H1 (cell line): ENCODE data around the gene GRID1. TPM values are rescaled to one million over a fixed set of nuclear protein-coding genes. Genes with fewer than 3 reads are reported as not detected.

Experiments used
- CTCF ChIA-PET: fragments of 300-600 bp; sonication (Branson Sonifier 250); formaldehyde crosslinking; loops from one replicate; lab custom pipeline; 2021; ENCODE audit not compliant: partially characterized antibody; lab: Charles Lee
- POLR2A ChIA-PET: fragments of 300-600 bp; sonication (Branson Sonifier 250); formaldehyde crosslinking; loops from one replicate; lab custom pipeline; 2021; ENCODE audit warnings: inconsistent platforms; ENCODE audit not compliant: partially characterized antibody; lab: Charles Lee
- DNase-seq, 2 experiments: peaks; one replicate each; pipeline versions ENCODE4 v3.0.0 to v3.0.0-alpha.2; 2010 to 2022; ENCODE audit warnings: low spot score in 2 of 2, low read depth in 1 of 2, mixed read lengths in 1 of 2
- FAIRE-seq: peaks from 2 replicates; lab custom pipeline; 2011; peaks lifted over from hg19 to GRCh38; lab: Jason Lieb, UNC
- H2AFZ ChIP-seq: 2 replicates; pipeline ENCODE4 v1.8.1; 2012; ENCODE audit warnings: low read length, inconsistent platforms
- H2AK5ac ChIP-seq: 2 replicates; pipeline ENCODE4 v1.6.1; 2013; ENCODE audit warnings: low read depth, low read length
- H2BK120ac ChIP-seq: replicated peaks from 2 replicates; pipeline ENCODE3; 2013; ENCODE audit warnings: low read depth, low read length, inconsistent platforms
- H2BK12ac ChIP-seq: 2 replicates; pipeline ENCODE4 v1.6.1; 2013; ENCODE audit warnings: low read depth, low read length
- H2BK15ac ChIP-seq: 2 replicates; pipeline ENCODE4 v1.6.1; 2013; ENCODE audit warnings: low read length
- H2BK20ac ChIP-seq: 2 replicates; pipeline ENCODE4 v1.6.1; 2013; ENCODE audit warnings: low read length
- H2BK5ac ChIP-seq: 2 replicates; pipeline ENCODE4 v1.6.1; 2013; ENCODE audit warnings: low read depth, low read length
- H3K14ac ChIP-seq: 2 replicates; pipeline ENCODE4 v1.6.1; 2013; ENCODE audit warnings: inconsistent platforms; ENCODE audit not compliant: insufficient read length
- H3K18ac ChIP-seq: 2 replicates; pipeline ENCODE4 v1.6.1; 2013; ENCODE audit warnings: low read length; ENCODE audit errors: extremely low read depth
- H3K23ac ChIP-seq: 2 replicates; pipeline ENCODE4 v1.6.1; 2013; ENCODE audit warnings: inconsistent platforms; ENCODE audit not compliant: insufficient read length
- H3K23me2 ChIP-seq: 2 replicates; pipeline ENCODE4 v1.6.1; 2013; ENCODE audit warnings: low read depth, low read length
- H3K27ac ChIP-seq: 2 replicates; pipeline ENCODE4 v1.6.1; 2011; ENCODE audit warnings: low read depth, low read length, inconsistent platforms
- H3K27me3 ChIP-seq, 4 experiments: replicated peaks in 1 of 4; 1 replicate in 1 of 4; 2 replicates in 3 of 4; pipeline versions ENCODE4 v1.6.1 to v1.8.1; 2011 to 2013; ENCODE audit warnings: low read length in 3 of 4, mild to moderate bottlenecking in 3 of 4, inconsistent platforms in 2 of 4, mixed read lengths in 2 of 4, moderate library complexity in 1 of 4; ENCODE audit not compliant: control insufficient read depth in 3 of 4, insufficient read depth in 3 of 4; ENCODE audit errors: extremely low read depth in 1 of 4
- H3K36me3 ChIP-seq, 4 experiments: 2 replicates each; pipeline versions ENCODE4 v1.6.1 to v1.8.1; 2011 to 2013; ENCODE audit warnings: mild to moderate bottlenecking in 4 of 4, low read length in 3 of 4, moderate library complexity in 2 of 4, control low read depth in 1 of 4, inconsistent platforms in 1 of 4; ENCODE audit not compliant: insufficient read depth in 4 of 4, control insufficient read depth in 2 of 4
- H3K4ac ChIP-seq: replicated peaks from 2 replicates; pipeline ENCODE3; 2013; ENCODE audit warnings: low read length, low read depth, mixed read lengths, inconsistent platforms; ENCODE audit not compliant: insufficient read length
- H3K4me1 ChIP-seq, 4 experiments: replicated peaks in 1 of 4; 1 replicate in 1 of 4; 2 replicates in 3 of 4; pipeline versions ENCODE4 v1.6.1 to v1.8.1; 2011 to 2013; ENCODE audit warnings: low read length in 3 of 4, inconsistent platforms in 2 of 4, mixed read lengths in 1 of 4; ENCODE audit not compliant: insufficient read depth in 4 of 4, control insufficient read depth in 3 of 4
- H3K4me2 ChIP-seq, 2 experiments: 2 replicates each; pipeline versions ENCODE4 v1.6.1 to v1.8.1; 2011 to 2013; ENCODE audit warnings: low read depth in 2 of 2, low read length in 2 of 2, control low read depth in 1 of 2, inconsistent platforms in 1 of 2, mild to moderate bottlenecking in 1 of 2; ENCODE audit not compliant: insufficient read depth in 1 of 2
- H3K4me3 ChIP-seq, 4 experiments: fragments of 200-600, 300-600 bp in 1 of 4; sonication (generic), shearing (Covaris generic), sonication (Bioruptor Twin) in 1 of 4; 2 replicates each; pipeline versions ENCODE4 v1.5.1 to v1.8.1; 2011 to 2016; ENCODE audit warnings: low read length in 4 of 4, low read depth in 3 of 4, control low read depth in 2 of 4, inconsistent platforms in 2 of 4, mild to moderate bottlenecking in 2 of 4, mixed read lengths in 1 of 4, moderate library complexity in 1 of 4; ENCODE audit not compliant: insufficient read depth in 2 of 4; ENCODE audit errors: extremely low read depth in 1 of 4
- H3K56ac ChIP-seq: replicated peaks from 2 replicates; pipeline ENCODE3; 2013; ENCODE audit warnings: low read depth, mild to moderate bottlenecking, mixed read lengths, low read length, inconsistent platforms; ENCODE audit not compliant: insufficient read length
- H3K79me1 ChIP-seq: 2 replicates; pipeline ENCODE4 v1.6.1; 2013; ENCODE audit warnings: low read depth, low read length, control low read depth
- H3K79me2 ChIP-seq, 2 experiments: 2 replicates each; pipeline versions ENCODE4 v1.6.1 to v1.8.1; 2012 to 2013; ENCODE audit warnings: low read length in 2 of 2, mild to moderate bottlenecking in 2 of 2, inconsistent platforms in 1 of 2; ENCODE audit not compliant: insufficient read depth in 2 of 2, control insufficient read depth in 1 of 2
- H3K9ac ChIP-seq, 4 experiments: replicated peaks in 1 of 4; 1 replicate in 1 of 4; 2 replicates in 3 of 4; pipeline versions ENCODE4 v1.6.1 to v1.8.1; 2011 to 2013; ENCODE audit warnings: low read depth in 3 of 4, low read length in 3 of 4, control low read depth in 2 of 4, mild to moderate bottlenecking in 2 of 4, moderate library complexity in 2 of 4, inconsistent platforms in 1 of 4; ENCODE audit errors: extremely low read depth in 1 of 4
- H3K9me3 ChIP-seq, 2 experiments: 2 replicates each; pipeline versions ENCODE4 v1.6.1 to v1.8.1; 2012 to 2013; ENCODE audit warnings: mild to moderate bottlenecking in 2 of 2, moderate library complexity in 2 of 2, control low read depth in 1 of 2, inconsistent platforms in 1 of 2, low read depth in 1 of 2, low read length in 1 of 2, mixed read lengths in 1 of 2; ENCODE audit not compliant: insufficient read depth in 2 of 2
- H4K20me1 ChIP-seq, 2 experiments: replicated peaks in 1 of 2; 2 replicates each; pipeline versions ENCODE3 to v1.8.1; 2011 to 2013; ENCODE audit warnings: inconsistent platforms in 2 of 2, low read length in 2 of 2, mild to moderate bottlenecking in 1 of 2; ENCODE audit not compliant: insufficient read depth in 2 of 2, control insufficient read depth in 1 of 2
- H4K5ac ChIP-seq: 2 replicates; pipeline ENCODE4 v1.6.1; 2013; ENCODE audit warnings: low read length, low read depth, mixed read lengths, inconsistent platforms; ENCODE audit not compliant: insufficient read length
- H4K8ac ChIP-seq: 2 replicates; pipeline ENCODE4 v1.8.0; 2013; ENCODE audit warnings: mild to moderate bottlenecking, moderate library complexity, low read length, inconsistent platforms; ENCODE audit not compliant: insufficient read depth; ENCODE audit errors: extremely low read depth
- H4K91ac ChIP-seq: replicated peaks from 2 replicates; pipeline ENCODE3; 2013; ENCODE audit warnings: low read length, mixed read lengths, inconsistent platforms; ENCODE audit not compliant: insufficient read length
- NANOG ChIP-seq: IDR thresholded peaks from 2 replicates; pipeline ENCODE4 v1.6.1; 2011; ENCODE audit warnings: low read length, low read depth, mild to moderate bottlenecking, inconsistent platforms; ENCODE audit not compliant: insufficient read depth, poor library complexity, severe bottlenecking
- SP4 ChIP-seq: IDR thresholded peaks from 2 replicates; pipeline ENCODE4 v1.6.1; 2012; ENCODE audit warnings: low read length, inconsistent platforms
- WGBS, 2 experiments: shearing (Covaris generic) in 1 of 2; methylation state at CpG; one replicate each; pipeline versions ENCODE4 v1.1.6 to v1.1.7; 2013 to 2015; ENCODE audit warnings: low lambda C conversion rate in 2 of 2, mixed read lengths in 2 of 2, inconsistent platforms in 1 of 2, low coverage in 1 of 2, missing lambda C conversion rate in 1 of 2; ENCODE audit not compliant: insufficient replicate concordance in 2 of 2, insufficient coverage in 1 of 2, insufficient read length in 1 of 2; ENCODE audit errors: extremely low coverage in 1 of 2, missing lambda C conversion rate in 1 of 2; 5-methylcytosine and 5-hydroxymethylcytosine counted together
- polyA plus RNA-seq, 7 experiments: library from polyadenylated mRNA; depleted of rRNA in 3 of 7; stranded (reverse) in 5 of 7; unstranded in 2 of 7; fragments of >200 nt in 5 of 7; fragments of 200-250 nt in 2 of 7; gene quantifications; 1 replicate in 5 of 7; 2 replicates in 1 of 7; 4 replicates in 1 of 7; pipeline versions ENCODE4 v1.2.1 to v1.2.3, GENCODE V29; 2011 to 2013; ENCODE audit warnings: missing spikeins in 2 of 7, mixed read lengths in 2 of 7
- total RNA-seq: library from RNA; stranded (reverse); fragmentation: NEBNext Ultra II Directional; extraction: Animal tissue kit (Norgen Biotek cat#: 25700); gene quantifications from 2 replicates; pipeline ENCODE4 v1.2.1, GENCODE V29; 2021

GRID1 gene
- total and polyA plus RNA-seq, 2 of the 8 experiments (the other 6 are each of a cell fraction or from before 2014, with no cell fraction given): 0.22 to 0.30 TPM

- Histone ChIP-seq H3K18ac (no peak overlapping the region), H3K9me3 (no peaks in the 10 kb centered on the region), H3K23me2 (peaks cover 3% of the 10 kb centered on the region; the same call in 1 of the 2 replicates), H2BK12ac (no peak overlapping the region), H3K79me1 (no peaks in the 10 kb centered on the region), H3K27me3 (peaks cover 0 to 2% (median 0%) of the 10 kb centered on the region in 4 experiments; a peak in 1 of 7 replicates), H3K14ac (no peak overlapping the region), H4K20me1 (no peaks in the 10 kb centered on the region), H3K4me3 (no peak overlapping the region), H3K27ac (no peak overlapping the region), H3K4ac (no peak overlapping the region), H2BK20ac (no peak overlapping the region), H3K4me1 (peaks cover 0 to 4% (median 0%) of the 10 kb centered on the region in 4 experiments; a peak in 1 of 7 replicates), H3K56ac (no peak overlapping the region), H3K4me2 (no peak overlapping the region), H3K79me2 (no peaks in the 10 kb centered on the region), H3K9ac (no peak overlapping the region), H2BK15ac (no peak overlapping the region), H4K8ac (no peak overlapping the region), H4K5ac (no peak overlapping the region), H2BK5ac (no peak overlapping the region), H3K23ac (no peak overlapping the region), H2BK120ac (no peak overlapping the region), H4K91ac (no peak overlapping the region), H2AK5ac (no peak overlapping the region), H3K36me3 (no peaks in the 10 kb centered on the region), H2AFZ (no peak overlapping the region)
- ChIA-PET CTCF (no interaction called here), POLR2A (no interaction called here)
- 90% methylated on average over 6 of the region's 6 CpGs; no CpG with 5 or more reads in 1 of the 2 experiments for WGBS, 2 experiments
- FAIRE-seq (no peak), DNase-seq (no peak)
- TF ChIP-seq SP4 (no peak), NANOG (no peak)
Measured at GRCh38 chr10:85983051-85983450, 383.5 kb downstream of the GRID1 start.
